DOHH2 (cell line): ENCODE data around the gene C14orf132.

ENCODE experiments used
- EZH2phosphoT487 ChIP-seq: fragments of 200-600 bp; sonication (generic); IDR thresholded peaks from 2 replicates; pipeline ENCODE4 v1.6.1; 2017; ENCODE audit warnings: borderline replicate concordance, mild to moderate bottlenecking, antibody characterized with exemption, low read length, moderate library complexity, mixed read lengths
- TF ChIP-seq, protein P1 (sequence below): fragments of 200-600 bp; sonication (generic); IDR thresholded peaks from one replicate; pipeline ENCODE4 v1.5.1; 2014; ENCODE audit warnings: antibody characterized with exemption, mild to moderate bottlenecking, low read depth, low read length; ENCODE audit not compliant: poor library complexity, severe bottlenecking

DNA sequence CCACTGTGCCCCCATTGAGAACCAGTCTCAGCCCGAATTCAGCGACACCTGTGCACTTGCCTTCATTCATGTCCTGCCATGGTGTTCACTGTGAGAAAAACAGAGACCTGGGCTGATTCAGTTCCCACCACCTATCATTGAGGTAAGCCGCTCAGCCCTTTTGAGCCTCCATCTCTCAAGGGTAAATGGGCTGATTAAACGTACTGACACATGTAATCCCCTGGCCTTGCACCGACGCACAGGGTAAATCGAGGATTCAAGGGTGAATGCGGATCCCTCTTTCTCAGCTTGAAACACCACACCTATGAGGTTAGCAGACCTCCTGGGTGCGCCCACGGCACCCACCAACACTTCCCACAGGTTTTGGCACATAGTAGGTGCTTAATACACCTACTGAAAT is 69.7 kb downstream of the C14orf132 start:
- TF ChIP-seq, protein P1, sequence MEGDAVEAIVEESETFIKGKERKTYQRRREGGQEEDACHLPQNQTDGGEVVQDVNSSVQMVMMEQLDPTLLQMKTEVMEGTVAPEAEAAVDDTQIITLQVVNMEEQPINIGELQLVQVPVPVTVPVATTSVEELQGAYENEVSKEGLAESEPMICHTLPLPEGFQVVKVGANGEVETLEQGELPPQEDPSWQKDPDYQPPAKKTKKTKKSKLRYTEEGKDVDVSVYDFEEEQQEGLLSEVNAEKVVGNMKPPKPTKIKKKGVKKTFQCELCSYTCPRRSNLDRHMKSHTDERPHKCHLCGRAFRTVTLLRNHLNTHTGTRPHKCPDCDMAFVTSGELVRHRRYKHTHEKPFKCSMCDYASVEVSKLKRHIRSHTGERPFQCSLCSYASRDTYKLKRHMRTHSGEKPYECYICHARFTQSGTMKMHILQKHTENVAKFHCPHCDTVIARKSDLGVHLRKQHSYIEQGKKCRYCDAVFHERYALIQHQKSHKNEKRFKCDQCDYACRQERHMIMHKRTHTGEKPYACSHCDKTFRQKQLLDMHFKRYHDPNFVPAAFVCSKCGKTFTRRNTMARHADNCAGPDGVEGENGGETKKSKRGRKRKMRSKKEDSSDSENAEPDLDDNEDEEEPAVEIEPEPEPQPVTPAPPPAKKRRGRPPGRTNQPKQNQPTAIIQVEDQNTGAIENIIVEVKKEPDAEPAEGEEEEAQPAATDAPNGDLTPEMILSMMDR, result no peak
- TF ChIP-seq EZH2phosphoT487, result no peak
